Activated CD8-positive, alpha-beta memory T cell treated with anti-CD3 and anti-CD28 coated beads for 4 hours (primary cell): ENCODE data around the gene TYW1B.
"Not testable (repeated sequence)": the region's sequence is repeated elsewhere in the genome, so short reads cannot be mapped to it uniquely, and the experiment has no call there.

Source experiments
- DNase-seq, 2 donors: peaks; one replicate each; pipeline ENCODE4 v3.0.0-alpha.2; 2020; ENCODE audit warnings: low read depth in 2 of 2

The TYW1B gene

GRCh38 chr7:72626428-72627011, 201.5 kb downstream of the TYW1B start:
- DNase-seq = not testable (repeated sequence)

- not testable (repeated sequence) for DNase-seq
Observed at GRCh38 chr7:72625721-72626423, 202.1 kb downstream of the TYW1B start.

GRCh38 chr7:72622532-72622931, 205.5 kb downstream of the TYW1B start:
- DNase-seq = no peak

GRCh38 chr7:72621761-72622187, 206.2 kb downstream of the TYW1B start:
- DNase-seq = not testable (repeated sequence)

GRCh38 chr7:72620923-72621322, 207.1 kb downstream of the TYW1B start:
- not testable (repeated sequence) for DNase-seq

GRCh38 chr7:72618435-72619180, 209.4 kb downstream of the TYW1B start:
- DNase-seq = not testable (repeated sequence)

GRCh38 chr7:72609761-72610160, 218.2 kb downstream of the TYW1B start:
- DNase-seq = not testable (repeated sequence)

GRCh38 chr7:72607988-72608387, 220.0 kb downstream of the TYW1B start:
- DNase-seq = not testable (repeated sequence)

GRCh38 chr7:72605863-72606431, 222.1 kb downstream of the TYW1B start:
- not testable (repeated sequence) for DNase-seq

- DNase-seq = not testable (repeated sequence)
Observed at GRCh38 chr7:72604771-72605611, 223.0 kb downstream of the TYW1B start.

- DNase-seq = not testable (repeated sequence)
Observed at GRCh38 chr7:72603476-72603875, 224.5 kb downstream of the TYW1B start.

GRCh38 chr7:72603073-72603472, 224.9 kb downstream of the TYW1B start:
- no peak for DNase-seq

GRCh38 chr7:72601683-72602082, 226.3 kb downstream of the TYW1B start:
- DNase-seq = not testable (repeated sequence)

- DNase-seq = not testable (repeated sequence)
Observed at GRCh38 chr7:72590023-72590422, 238.0 kb downstream of the TYW1B start.

GRCh38 chr7:72587267-72587666, 240.7 kb downstream of the TYW1B start:
- DNase-seq = not testable (repeated sequence)

- DNase-seq = not testable (repeated sequence)
Observed at GRCh38 chr7:72584576-72584975, 243.4 kb downstream of the TYW1B start.

- not testable (repeated sequence) for DNase-seq
Observed at GRCh38 chr7:72583620-72584361, 244.2 kb downstream of the TYW1B start.

- not testable (repeated sequence) for DNase-seq
Observed at GRCh38 chr7:72580142-72580770, 247.7 kb downstream of the TYW1B start.

- DNase-seq = no peak
Observed at GRCh38 chr7:72577107-72577506, 250.9 kb downstream of the TYW1B start.

- not testable (repeated sequence) for DNase-seq
Observed at GRCh38 chr7:72561988-72562387, 266.0 kb downstream of the TYW1B start.
